Fibroblast of lung (primary cell): ENCODE results near the gene COL9A2.

Source experiments
- CTCF ChIP-seq, 2 donors: IDR thresholded peaks in 1 of 2; conservative IDR thresholded peaks in 1 of 2; 1 replicate in 1 of 2; 2 replicates in 1 of 2; pipeline ENCODE4 v1.5.1; 2011 to 2012; ENCODE audit warnings: low read length in 2 of 2, control low read depth in 1 of 2, inconsistent platforms in 1 of 2, low read depth in 1 of 2, mild to moderate bottlenecking in 1 of 2
- EZH2 ChIP-seq: IDR thresholded peaks from 2 replicates; pipeline ENCODE4 v1.5.1; 2012; ENCODE audit warnings: low read length, control low read depth, mild to moderate bottlenecking; ENCODE audit errors: missing control alignments

DNA sequence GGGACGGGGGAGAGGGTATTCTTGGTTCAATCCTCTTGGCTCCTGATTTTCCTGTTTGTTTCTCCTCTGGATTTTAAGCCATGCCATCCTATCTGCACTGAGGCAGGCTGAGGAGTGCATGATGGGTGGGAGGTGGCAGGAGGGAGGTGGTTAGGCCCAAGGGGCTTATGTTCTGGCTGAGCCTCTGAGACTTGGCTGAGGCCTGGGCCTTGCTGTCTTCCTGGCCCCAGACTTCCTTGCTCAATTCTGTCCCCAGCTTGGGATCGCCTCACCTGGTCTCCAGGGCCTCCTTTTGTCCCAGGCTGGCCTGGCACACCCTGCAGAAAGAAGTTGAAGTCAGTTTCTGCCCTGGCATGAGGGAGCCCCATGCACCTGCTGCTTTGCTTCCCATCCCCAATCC lies 11.2 kb downstream of the COL9A2 start:
- TF ChIP-seq CTCF (conservative IDR thresholded peaks at IDR 0.05 in 1 of 2, IDR thresholded peaks at IDR 0.05 in 1 of 2; ENCODE audit: low read depth in 1 of 2, low read length in 2 of 2), result no peak
- no peak for TF ChIP-seq EZH2
